Testis (tissue), 2 donors: ENCODE measurements around the gene GRIP2.

ENCODE experiments used
- CTCF ChIP-seq, 3 experiments: fragments of 450-650 bp in 2 of 3; fragments of 200-600 bp in 1 of 3; sonication (generic) in 1 of 3; IDR thresholded peaks; one replicate each; pipeline ENCODE4 v1.5.1; 2016 to 2019; ENCODE audit warnings: antibody characterized with exemption in 3 of 3, mild to moderate bottlenecking in 2 of 3, moderate library complexity in 1 of 3
- POLR2A ChIP-seq: fragments of 450-650 bp; IDR thresholded peaks from one replicate; pipeline ENCODE4 v1.6.1; 2017; ENCODE audit warnings: antibody characterized with exemption, mild to moderate bottlenecking, moderate library complexity

- TF ChIP-seq POLR2A (no peak), CTCF (IDR thresholded peaks at IDR 0.05) (no peak)
Measured at GRCh38 chr3:14454639-14455310, 85.4 kb downstream of the GRIP2 start.
